ENCODE measurements around the gene TMEM151B.

- TF ChIP-seq CTCF (IDR thresholded peaks at IDR 0.05) = no peak
- no peak for TF ChIP-seq POLR2AphosphoS5 (IDR thresholded peaks at IDR 0.05)
- TF ChIP-seq POLR2A (IDR thresholded peaks at IDR 0.05) = no peak
- TF ChIP-seq EP300 (IDR thresholded peaks at IDR 0.05; ENCODE audit: low read depth) = no peak
These were observed 20.1 kb upstream of the TMEM151B start for GRCh38 chr6:44250067-44250717.

All from transverse colon (tissue), 4 donors.